ENCODE data around the gene DPH7.
"Not testable (repeated sequence)": the region's sequence is repeated elsewhere in the genome, so short reads cannot be mapped to it uniquely, and the experiment has no call there.

DPH7 gene

GRCh38 chr9:137596577-137596976 is 17.9 kb upstream of the DPH7 start:
- TF ChIP-seq ZNF8 (CRISPR knock-in tag; IDR thresholded peaks at IDR 0.05) = peak; percentile 77; the same call in 1 of the 2 replicates
- not testable (repeated sequence) for ATAC-seq

- ATAC-seq = no peak
- TF ChIP-seq PATZ1 (CRISPR knock-in tag; IDR thresholded peaks at IDR 0.05; ENCODE audit: borderline replicate concordance) (no peak), ZC3H10 (CRISPR knock-in tag; IDR thresholded peaks at IDR 0.05) (no peak), OSR1 (CRISPR knock-in tag; IDR thresholded peaks at IDR 0.05) (no peak), BACH2 (CRISPR knock-in tag; IDR thresholded peaks at IDR 0.05; ENCODE audit: borderline replicate concordance) (no peak), GLIS3 (CRISPR knock-in tag; IDR thresholded peaks at IDR 0.05) (no peak), CSRNP3 (CRISPR knock-in tag; IDR thresholded peaks at IDR 0.05) (no peak), ZFP3 (CRISPR knock-in tag; IDR thresholded peaks at IDR 0.05) (no peak), RARB (CRISPR knock-in tag; IDR thresholded peaks at IDR 0.05) (no peak), ZFP30 (CRISPR knock-in tag; IDR thresholded peaks at IDR 0.05) (no peak), ESRRG (CRISPR knock-in tag; IDR thresholded peaks at IDR 0.05) (no peak), ZNF70 (CRISPR knock-in tag; IDR thresholded peaks at IDR 0.05) (no peak), SNAI2 (CRISPR knock-in tag; IDR thresholded peaks at IDR 0.05) (no peak), POU6F1 (CRISPR knock-in tag; IDR thresholded peaks at IDR 0.05; ENCODE audit: borderline replicate concordance, low read depth) (no peak), TSHZ2 (CRISPR knock-in tag; IDR thresholded peaks at IDR 0.05) (no peak), ISL1 (CRISPR knock-in tag; IDR thresholded peaks at IDR 0.05) (no peak), ARNTL (CRISPR knock-in tag; IDR thresholded peaks at IDR 0.05; ENCODE audit: borderline replicate concordance, low read depth) (no peak)
Measured at GRCh38 chr9:137593176-137593575, 14.5 kb upstream of the DPH7 start.

- ATAC-seq = no peak
- no peak for TF ChIP-seq CSRNP3 (CRISPR knock-in tag; IDR thresholded peaks at IDR 0.05)
- TF ChIP-seq ESRRG (CRISPR knock-in tag; IDR thresholded peaks at IDR 0.05) = no peak
Measured at GRCh38 chr9:137592767-137593166, 14.0 kb upstream of the DPH7 start.

GRCh38 chr9:137590469-137591383 is 12.0 kb upstream of the DPH7 start, which contains the start of gene ZMYND19:
ZMYND19 (minus strand) TSS chr9:137590512; CDS start chr9:137590263, 249 bp downstream.
- ATAC-seq = peak; percentile 93
- TF ChIP-seq ISL1 (CRISPR knock-in tag; IDR thresholded peaks at IDR 0.05) (no peak), ZNF70 (CRISPR knock-in tag; IDR thresholded peaks at IDR 0.05) (no peak), ARNTL (CRISPR knock-in tag; IDR thresholded peaks at IDR 0.05; ENCODE audit: borderline replicate concordance, low read depth) (no peak)
